Colonic mucosa (tissue), 4 donors: Measurements from ENCODE around the gene CCDC51. TPM values are rescaled to one million over a fixed set of nuclear protein-coding genes. Genes with fewer than 3 reads are reported as not detected.

ENCODE experiments used
- DNase-seq: peaks from one replicate; pipeline ENCODE4 v3.0.0-alpha.2; 2020
- H3K27ac ChIP-seq: fragments of 200-600 bp; one replicate; pipeline ENCODE4 v1.8.0; 2021
- H3K27me3 ChIP-seq: fragments of 200-600 bp; one replicate; pipeline ENCODE4 v1.8.0; 2021
- H3K36me3 ChIP-seq: fragments of 200-600 bp; one replicate; pipeline ENCODE4 v1.8.0; 2021
- H3K4me1 ChIP-seq: fragments of 200-600 bp; one replicate; pipeline ENCODE4 v1.8.0; 2021; ENCODE audit warnings: mild to moderate bottlenecking
- H3K4me3 ChIP-seq: fragments of 200-600 bp; one replicate; pipeline ENCODE4 v1.8.0; 2021
- H3K9ac ChIP-seq, 2 donors: one replicate each; pipeline ENCODE4 v1.7.0; 2013; ENCODE audit warnings: control low read depth in 2 of 2, low read depth in 2 of 2, low read length in 2 of 2
- H3K9me3 ChIP-seq: fragments of 200-600 bp; one replicate; pipeline ENCODE4 v1.8.0; 2021
- CTCF ChIP-seq: fragments of 200-600 bp; IDR thresholded peaks from one replicate; pipeline ENCODE4 v1.8.0; 2022; ENCODE audit warnings: antibody characterized with exemption, mild to moderate bottlenecking
- intact Hi-C: fragments of 100-400 bp; cut with DNase I; formaldehyde crosslinking; loops from one replicate; pipeline ENCODE4 v1.14.1; 2022
- total RNA-seq, 2 donors: library from RNA; stranded (reverse); fragmentation: NEBNext Ultra II Directional in 1 of 2; extraction: Animal tissue kit (Norgen Biotek cat#: 25700) in 1 of 2; gene quantifications; one replicate each; pipeline ENCODE4 v1.2.1, GENCODE V29; 2021
- donor health status: healthy.
- donor health status: DM: no; HTN: no; CAD: no.
- donor health status: DM: no; HTN: no; CAD: no.

The CCDC51 gene
- total RNA-seq, 2 donors from 2014 or later = 11.8 to 21.5 TPM

GRCh38 chr3:48428088-48428571, 11.8 kb downstream of the CCDC51 start:
- no peak for DNase-seq
- no peaks in the 10 kb centered on the region for H3K27me3 ChIP-seq
- H3K4me1 ChIP-seq = peaks cover 18% of the 10 kb centered on the region
- intact Hi-C loops = no loop called here
- peak overlapping the region; percentile 89 for H3K27ac ChIP-seq
- peak overlapping the region; percentile 61 to 89 for H3K9ac ChIP-seq
- no peaks in the 10 kb centered on the region for H3K36me3 ChIP-seq
- TF ChIP-seq CTCF = no peak
- H3K9me3 ChIP-seq = no peaks in the 10 kb centered on the region
- peak overlapping the region; percentile 73 for H3K4me3 ChIP-seq

GRCh38 chr3:48427630-48427962, 12.3 kb downstream of the CCDC51 start:
- Histone ChIP-seq H3K9me3 (no peaks in the 10 kb centered on the region), H3K27ac (peak overlapping the region; percentile 89), H3K4me1 (peaks cover 16% of the 10 kb centered on the region), H3K36me3 (no peaks in the 10 kb centered on the region), H3K4me3 (peak overlapping the region; percentile 73), H3K9ac (peak overlapping the region; percentile 61 to 89), H3K27me3 (no peaks in the 10 kb centered on the region)
- no peak for TF ChIP-seq CTCF
- DNase-seq = peak; percentile 48
- intact Hi-C loops = no loop called here

GRCh38 chr3:48426944-48427629, 12.8 kb downstream of the CCDC51 start:
- Histone ChIP-seq H3K4me1 (peaks cover 16% of the 10 kb centered on the region), H3K27ac (no peak overlapping the region), H3K4me3 (peak overlapping the region; percentile 73), H3K9ac (peak overlapping the region; percentile 61 to 89), H3K9me3 (no peaks in the 10 kb centered on the region), H3K36me3 (no peaks in the 10 kb centered on the region), H3K27me3 (no peaks in the 10 kb centered on the region)
- DNase-seq = no peak
- intact Hi-C loops = no loop called here
- TF ChIP-seq CTCF = no peak

GRCh38 chr3:48426401-48426909, 13.5 kb downstream of the CCDC51 start:
- no peaks in the 10 kb centered on the region for H3K9me3 ChIP-seq
- H3K36me3 ChIP-seq = no peaks in the 10 kb centered on the region
- peaks cover 16% of the 10 kb centered on the region for H3K4me1 ChIP-seq
- intact Hi-C loops = no loop called here
- DNase-seq = no peak
- no peak overlapping the region for H3K4me3 ChIP-seq
- TF ChIP-seq CTCF = no peak
- no peaks in the 10 kb centered on the region for H3K27me3 ChIP-seq
- no peak overlapping the region for H3K27ac ChIP-seq
- peak overlapping the region in 1 of 2 donors; percentile 89 for H3K9ac ChIP-seq

GRCh38 chr3:48425281-48425812, 14.6 kb downstream of the CCDC51 start:
- H3K27me3 ChIP-seq = no peaks in the 10 kb centered on the region
- no peaks in the 10 kb centered on the region for H3K9me3 ChIP-seq
- intact Hi-C loops = no loop called here
- H3K36me3 ChIP-seq = no peaks in the 10 kb centered on the region
- TF ChIP-seq CTCF = no peak
- DNase-seq = no peak
- peaks cover 14% of the 10 kb centered on the region for H3K4me1 ChIP-seq
- no peak overlapping the region for H3K4me3 ChIP-seq
- H3K9ac ChIP-seq = peak overlapping the region in 1 of 2 donors; percentile 18
- no peak overlapping the region for H3K27ac ChIP-seq
